ENCODE results near the gene FHIT.

DNA sequence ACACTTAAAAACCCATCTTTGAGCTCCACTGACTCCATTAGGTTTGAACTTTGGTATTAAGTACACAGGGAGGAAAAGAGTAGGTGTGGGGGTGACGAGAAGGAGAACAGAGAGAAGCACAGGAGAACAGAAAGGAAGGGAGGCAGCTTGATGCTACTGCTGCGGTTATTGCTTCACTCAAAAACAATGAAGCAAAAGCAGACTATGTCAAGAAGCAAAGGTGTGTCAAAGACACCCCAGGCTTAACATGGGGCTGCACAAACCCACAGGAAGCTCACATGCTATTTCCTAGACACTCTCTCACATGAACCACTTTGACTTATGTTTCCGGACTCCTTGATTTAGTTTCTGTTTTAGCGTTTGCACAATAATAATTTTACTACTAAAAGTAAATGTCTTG is 1240.5 kb downstream of the FHIT start:
- no peak for TF ChIP-seq FOS (IDR thresholded peaks at IDR 0.05; ENCODE audit: low read depth, low read length)
- TF ChIP-seq RFX5 (IDR thresholded peaks at IDR 0.05; ENCODE audit: low read depth, low read length), result no peak
- no peak for TF ChIP-seq POLR2A (IDR thresholded peaks at IDR 0.05; ENCODE audit: low read depth, low read length)
- TF ChIP-seq, protein P1, sequence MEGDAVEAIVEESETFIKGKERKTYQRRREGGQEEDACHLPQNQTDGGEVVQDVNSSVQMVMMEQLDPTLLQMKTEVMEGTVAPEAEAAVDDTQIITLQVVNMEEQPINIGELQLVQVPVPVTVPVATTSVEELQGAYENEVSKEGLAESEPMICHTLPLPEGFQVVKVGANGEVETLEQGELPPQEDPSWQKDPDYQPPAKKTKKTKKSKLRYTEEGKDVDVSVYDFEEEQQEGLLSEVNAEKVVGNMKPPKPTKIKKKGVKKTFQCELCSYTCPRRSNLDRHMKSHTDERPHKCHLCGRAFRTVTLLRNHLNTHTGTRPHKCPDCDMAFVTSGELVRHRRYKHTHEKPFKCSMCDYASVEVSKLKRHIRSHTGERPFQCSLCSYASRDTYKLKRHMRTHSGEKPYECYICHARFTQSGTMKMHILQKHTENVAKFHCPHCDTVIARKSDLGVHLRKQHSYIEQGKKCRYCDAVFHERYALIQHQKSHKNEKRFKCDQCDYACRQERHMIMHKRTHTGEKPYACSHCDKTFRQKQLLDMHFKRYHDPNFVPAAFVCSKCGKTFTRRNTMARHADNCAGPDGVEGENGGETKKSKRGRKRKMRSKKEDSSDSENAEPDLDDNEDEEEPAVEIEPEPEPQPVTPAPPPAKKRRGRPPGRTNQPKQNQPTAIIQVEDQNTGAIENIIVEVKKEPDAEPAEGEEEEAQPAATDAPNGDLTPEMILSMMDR (conservative IDR thresholded peaks at IDR 0.05; ENCODE audit: low read depth, low read length), result no peak
- no peak for TF ChIP-seq NFE2L2 (IDR thresholded peaks at IDR 0.05; ENCODE audit: low read depth, low read length)
- no peak for TF ChIP-seq RAD21 (IDR thresholded peaks at IDR 0.05; ENCODE audit: low read length)
